SU-DHL-6 (cell line): ENCODE data around the gene ZDHHC1.

Experiments used
- EZH2phosphoT487 ChIP-seq: fragments of 200-600 bp; sonication (generic), shearing (Covaris generic); conservative IDR thresholded peaks from 2 replicates; pipeline ENCODE4 v1.6.1; 2018; ENCODE audit warnings: mild to moderate bottlenecking, antibody characterized with exemption, low read length, moderate library complexity, mixed read lengths
- TF ChIP-seq, protein P1 (sequence below): fragments of 200-600 bp; sonication (generic); IDR thresholded peaks from one replicate; pipeline ENCODE4 v1.5.1; 2017; ENCODE audit warnings: antibody characterized with exemption, mild to moderate bottlenecking, low read length, moderate library complexity; ENCODE audit not compliant: insufficient read depth, poor library complexity, severe bottlenecking

DNA sequence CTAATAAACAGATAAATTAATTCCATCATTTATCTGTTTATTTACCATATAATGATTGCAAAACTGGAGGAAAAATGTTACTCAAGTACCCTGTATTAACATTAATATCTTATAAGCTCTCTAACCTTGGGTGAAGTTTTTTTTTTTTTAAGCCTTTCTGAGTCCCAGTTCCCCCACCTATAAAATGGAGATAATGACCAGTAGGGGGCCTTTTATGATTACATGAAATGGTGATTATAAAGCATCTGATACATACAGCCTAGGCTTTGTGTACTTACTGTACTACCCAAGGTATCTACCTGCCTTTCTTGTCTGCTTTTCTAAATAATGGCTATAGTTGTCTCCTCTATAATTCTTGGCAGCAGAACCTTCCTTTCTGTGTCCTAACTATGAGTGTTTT is 67.1 kb downstream of the ZDHHC1 start:
- TF ChIP-seq, protein P1, sequence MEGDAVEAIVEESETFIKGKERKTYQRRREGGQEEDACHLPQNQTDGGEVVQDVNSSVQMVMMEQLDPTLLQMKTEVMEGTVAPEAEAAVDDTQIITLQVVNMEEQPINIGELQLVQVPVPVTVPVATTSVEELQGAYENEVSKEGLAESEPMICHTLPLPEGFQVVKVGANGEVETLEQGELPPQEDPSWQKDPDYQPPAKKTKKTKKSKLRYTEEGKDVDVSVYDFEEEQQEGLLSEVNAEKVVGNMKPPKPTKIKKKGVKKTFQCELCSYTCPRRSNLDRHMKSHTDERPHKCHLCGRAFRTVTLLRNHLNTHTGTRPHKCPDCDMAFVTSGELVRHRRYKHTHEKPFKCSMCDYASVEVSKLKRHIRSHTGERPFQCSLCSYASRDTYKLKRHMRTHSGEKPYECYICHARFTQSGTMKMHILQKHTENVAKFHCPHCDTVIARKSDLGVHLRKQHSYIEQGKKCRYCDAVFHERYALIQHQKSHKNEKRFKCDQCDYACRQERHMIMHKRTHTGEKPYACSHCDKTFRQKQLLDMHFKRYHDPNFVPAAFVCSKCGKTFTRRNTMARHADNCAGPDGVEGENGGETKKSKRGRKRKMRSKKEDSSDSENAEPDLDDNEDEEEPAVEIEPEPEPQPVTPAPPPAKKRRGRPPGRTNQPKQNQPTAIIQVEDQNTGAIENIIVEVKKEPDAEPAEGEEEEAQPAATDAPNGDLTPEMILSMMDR, result peak; percentile 60
- no peak for TF ChIP-seq EZH2phosphoT487
